Cardiac fibroblast (primary cell): ENCODE measurements around the gene CD68.
"Not testable (repeated sequence)": the region's sequence is repeated elsewhere in the genome, so short reads cannot be mapped to it uniquely, and the experiment has no call there.

Experiments used
- DNase-seq, 2 donors: peaks; one replicate each; pipeline versions ENCODE4 v3.0.0 to v3.0.0-alpha.2; 2010; ENCODE audit warnings: low read depth in 2 of 2
- H3K4me3 ChIP-seq, 2 donors: replicated peaks in 1 of 2; 1 replicate in 1 of 2; 2 replicates in 1 of 2; pipeline ENCODE4 v1.5.1; 2011; ENCODE audit warnings: low read depth in 2 of 2, low read length in 2 of 2, mild to moderate bottlenecking in 2 of 2, moderate library complexity in 1 of 2
- CTCF ChIP-seq: IDR thresholded peaks from one replicate; pipeline ENCODE4 v1.5.1; 2011; ENCODE audit warnings: low read depth, mild to moderate bottlenecking, low read length, inconsistent platforms

The CD68 gene

GRCh38 chr17:7615265-7615747 is 35.9 kb downstream of the CD68 start:
- H3K4me3 ChIP-seq = peak overlapping the region; percentile 41 to 54
- DNase-seq = no peak
- TF ChIP-seq CTCF = no peak

GRCh38 chr17:7618608-7619007 is 39.2 kb downstream of the CD68 start:
- no peak overlapping the region for H3K4me3 ChIP-seq
- TF ChIP-seq CTCF = no peak
- DNase-seq = no peak

DNA sequence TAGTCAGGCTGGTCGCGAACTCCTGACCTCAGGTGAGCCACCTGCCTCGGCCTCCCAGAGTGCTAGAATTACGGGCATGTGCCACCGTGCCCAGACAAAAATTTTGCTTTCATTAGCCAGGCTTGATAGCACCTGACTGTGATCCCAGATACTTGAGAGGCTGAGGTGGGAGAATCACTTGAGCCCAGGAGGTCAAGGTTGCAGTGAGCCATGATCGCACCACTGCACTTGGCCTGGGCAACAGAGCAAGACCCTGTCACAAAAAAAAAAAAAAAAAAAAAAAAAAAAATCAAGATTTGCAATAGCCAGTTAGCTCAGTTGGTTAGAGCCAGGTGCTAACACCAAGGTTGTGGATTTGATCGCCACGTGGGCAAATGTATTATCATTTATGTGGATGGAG is 41.4 kb downstream of the CD68 start:
- H3K4me3 ChIP-seq = no peak overlapping the region
- DNase-seq = no peak
- TF ChIP-seq CTCF = no peak

- TF ChIP-seq CTCF = no peak
- H3K4me3 ChIP-seq = no peak overlapping the region
- no peak for DNase-seq
These were observed 44.2 kb downstream of the CD68 start for GRCh38 chr17:7623661-7624060.

DNA sequence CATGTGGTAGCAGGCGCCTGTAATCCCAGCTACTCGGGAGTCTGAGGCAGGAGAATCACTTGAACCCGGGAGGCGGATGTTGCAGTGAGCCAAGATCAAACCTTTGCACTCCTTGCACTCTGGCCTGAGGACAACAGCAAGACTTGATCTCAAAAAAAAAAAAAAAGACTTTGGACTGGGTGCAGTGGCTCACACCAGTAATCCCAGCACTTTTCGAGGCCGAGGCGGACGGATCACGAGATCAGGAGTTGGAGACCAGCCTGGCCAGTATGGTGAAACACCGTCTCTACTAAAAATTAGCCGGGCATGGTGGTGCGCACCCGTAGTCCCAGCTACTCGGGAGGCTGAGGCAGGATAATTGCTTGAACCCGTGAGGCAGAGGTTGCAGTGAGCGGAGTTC is 46.3 kb downstream of the CD68 start:
- DNase-seq, H3K4me3 ChIP-seq: not testable (repeated sequence)

DNA sequence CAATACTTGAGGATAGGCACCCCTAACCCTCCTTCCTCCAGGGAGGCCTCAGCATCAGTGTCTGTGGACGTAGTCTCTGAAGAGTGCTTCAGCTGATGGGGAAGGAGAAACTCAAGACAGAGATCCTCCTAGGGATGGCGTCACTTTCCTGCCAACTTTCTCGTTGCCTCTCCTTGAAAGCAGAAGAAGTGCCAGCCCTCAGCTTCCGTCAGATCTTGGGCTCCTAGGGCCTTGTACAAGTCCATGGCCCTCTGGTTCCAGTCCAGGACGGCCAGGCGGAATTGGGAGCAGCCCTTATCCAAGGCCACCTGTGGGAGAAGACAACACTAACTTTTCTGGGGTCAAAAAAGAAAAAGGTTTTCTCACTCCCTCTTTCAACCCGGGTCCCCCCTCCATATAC is 46.9 kb downstream of the CD68 start:
- DNase-seq = no peak
- peak overlapping the region in 1 of 2 donors; percentile 81 for H3K4me3 ChIP-seq

GRCh38 chr17:7626956-7627249 is 47.5 kb downstream of the CD68 start:
- H3K4me3 ChIP-seq = peak overlapping the region; percentile 81 to 84
- no peak for TF ChIP-seq CTCF
- DNase-seq = no peak

More for the DNA sequence above, 46.9 kb downstream of the CD68 start:
- TF ChIP-seq CTCF = no peak
